SK-N-MC (cell line): ENCODE results near the gene FAU.

Experiments used
- EZH2 ChIP-seq: fragments of 200-600 bp; sonication (generic); IDR thresholded peaks from one replicate; pipeline ENCODE4 v1.6.1; 2017; ENCODE audit warnings: antibody characterized with exemption
- FOXP2 ChIP-seq: optimal IDR thresholded peaks from 2 replicates; pipeline ENCODE3; 2011; ENCODE audit warnings: mild to moderate bottlenecking, moderate library complexity; ENCODE audit not compliant: insufficient read depth; ENCODE audit errors: extremely low read length, control extremely low read depth

GRCh38 chr11:65104628-65105027, 17.3 kb downstream of the FAU start:
- TF ChIP-seq FOXP2 (no peak), EZH2 (no peak)
